ENCODE measurements around the gene KIF17.
A peak's percentile ranks its signal among the peaks of the same experiment; 100 is the strongest.

Gene KIF17

GRCh38 chr1:20661207-20662109 lies 56.3 kb downstream of the KIF17 start, which contains the start of gene DDOST:
TSS of gene DDOST (minus strand) at chr1:20661369. CDS start at chr1:20661350, 19 bp downstream.
- DNase-seq (ENCODE audit: low read depth in 2 of 2) = peak; percentile 91

DNA sequence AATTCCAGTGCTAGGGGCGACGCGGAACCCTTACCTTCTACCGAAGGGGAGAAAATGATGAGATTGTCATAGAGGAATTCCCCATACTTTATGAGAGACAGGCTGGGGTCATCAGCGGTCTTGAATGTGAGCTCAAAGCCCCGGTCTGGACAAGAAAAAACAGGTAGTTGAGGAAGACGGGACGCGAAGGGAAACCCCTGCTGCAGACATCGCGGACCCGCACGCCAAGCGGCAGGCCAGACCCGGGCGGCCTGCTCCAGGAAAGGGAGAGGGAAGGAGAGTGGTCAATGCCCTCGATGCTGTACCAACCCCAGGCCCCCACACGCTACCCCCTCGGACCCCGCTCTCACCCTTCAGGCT lies 57.0 kb downstream of the KIF17 start:
- no peak for DNase-seq (ENCODE audit: low read depth in 2 of 2)

- DNase-seq (ENCODE audit: low read depth in 2 of 2) = no peak
Measured at GRCh38 chr1:20660363-20660762, 57.4 kb downstream of the KIF17 start.

- no peak for DNase-seq (ENCODE audit: low read depth in 2 of 2)
Measured at GRCh38 chr1:20658166-20658915, 59.5 kb downstream of the KIF17 start.

GRCh38 chr1:20657024-20657423 lies 60.8 kb downstream of the KIF17 start:
- DNase-seq (ENCODE audit: low read depth in 2 of 2) = no peak

- DNase-seq (ENCODE audit: low read depth in 2 of 2) = no peak
Measured at GRCh38 chr1:20654104-20654690, 63.6 kb downstream of the KIF17 start.

GRCh38 chr1:20652300-20652699 lies 65.5 kb downstream of the KIF17 start:
- DNase-seq (ENCODE audit: low read depth in 2 of 2) = no peak

- DNase-seq (ENCODE audit: low read depth in 2 of 2) = no peak
Measured at GRCh38 chr1:20648946-20649345, 68.9 kb downstream of the KIF17 start.

GRCh38 chr1:20648438-20648837 lies 69.4 kb downstream of the KIF17 start:
- DNase-seq (ENCODE audit: low read depth in 2 of 2) = no peak

DNA sequence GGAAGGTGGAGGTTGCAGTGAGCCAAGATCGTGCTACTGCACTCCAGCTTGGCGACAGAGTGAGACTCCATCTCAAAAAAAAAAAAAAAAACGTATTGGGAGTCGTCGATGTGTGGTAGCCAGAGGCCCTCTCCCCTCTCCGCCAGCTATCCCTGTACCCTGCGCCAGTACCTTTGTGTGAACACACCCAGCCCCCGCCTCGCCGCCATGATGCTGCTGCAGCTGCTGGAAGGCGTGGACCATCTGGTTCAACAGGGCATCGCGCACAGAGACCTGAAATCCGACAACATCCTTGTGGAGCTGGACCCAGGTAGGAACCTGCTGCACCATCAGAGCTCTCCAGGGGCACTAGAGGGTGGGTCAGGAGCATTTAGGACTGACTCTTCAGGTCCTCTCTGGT lies 72.4 kb downstream of the KIF17 start:
- no peak for DNase-seq (ENCODE audit: low read depth in 2 of 2)

DNA sequence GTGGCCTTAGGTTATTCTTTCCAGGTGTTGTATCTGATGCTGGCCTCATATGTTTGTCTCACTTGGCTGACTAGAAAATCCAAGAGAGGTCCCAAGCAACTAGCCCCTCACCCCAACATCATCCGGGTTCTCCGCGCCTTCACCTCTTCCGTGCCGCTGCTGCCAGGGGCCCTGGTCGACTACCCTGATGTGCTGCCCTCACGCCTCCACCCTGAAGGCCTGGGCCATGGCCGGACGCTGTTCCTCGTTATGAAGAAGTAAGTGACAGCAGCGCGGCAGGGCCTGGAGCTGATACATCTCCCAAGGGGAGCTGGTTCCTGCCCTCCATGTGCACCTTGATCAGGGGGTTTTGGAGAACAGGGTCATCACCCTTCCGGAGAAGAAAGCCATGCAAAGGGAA lies 73.4 kb downstream of the KIF17 start:
- no peak for DNase-seq (ENCODE audit: low read depth in 2 of 2)

DNA sequence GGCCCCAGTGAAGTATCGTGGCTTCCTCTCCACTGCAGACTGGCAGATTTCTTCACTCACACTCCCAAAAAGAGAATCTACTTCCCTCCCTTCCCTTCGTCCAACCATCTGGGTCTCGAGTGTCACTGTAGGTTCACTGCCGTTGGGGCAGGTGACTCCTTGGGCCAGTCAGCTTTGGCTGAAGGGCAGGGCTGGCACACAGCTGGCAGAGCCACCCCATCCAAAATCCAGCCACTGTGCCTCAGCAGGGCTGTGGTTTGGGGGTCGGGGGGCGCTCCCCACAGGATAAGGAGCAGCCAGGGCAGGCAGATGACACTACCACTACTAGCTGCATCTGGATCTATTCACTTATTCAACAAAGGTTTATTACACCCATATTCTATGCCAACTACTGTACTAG lies 74.7 kb downstream of the KIF17 start:
- no peak for DNase-seq (ENCODE audit: low read depth in 2 of 2)

GRCh38 chr1:20641975-20642374 lies 75.8 kb downstream of the KIF17 start:
- DNase-seq (ENCODE audit: low read depth in 2 of 2) = no peak

DNA sequence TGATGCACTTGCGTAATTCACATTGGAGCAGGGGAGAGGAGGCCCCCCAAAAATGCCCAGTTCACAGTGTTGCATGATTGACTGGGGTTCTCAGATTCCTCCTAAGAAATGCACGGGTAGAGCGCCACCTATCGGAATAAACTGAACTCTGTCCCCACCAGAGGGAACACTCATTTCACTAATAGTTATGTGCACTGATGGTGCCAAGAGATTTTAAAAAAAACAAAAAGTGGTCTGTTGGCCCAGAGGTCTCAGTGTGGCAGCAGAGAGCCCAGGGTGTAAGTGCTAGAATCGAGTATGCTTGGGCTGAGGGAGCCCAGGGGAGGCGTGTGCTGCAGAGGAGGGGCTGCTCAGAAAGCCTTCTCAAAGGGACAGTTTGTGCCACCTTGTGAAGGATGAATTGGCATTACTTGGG lies 77.6 kb downstream of the KIF17 start:
- peak in 1 of 2 experiments; percentile 45 for DNase-seq (ENCODE audit: low read depth in 2 of 2)

- DNase-seq (ENCODE audit: low read depth in 2 of 2) = no peak
Measured at GRCh38 chr1:20636785-20637347, 80.9 kb downstream of the KIF17 start.

DNA sequence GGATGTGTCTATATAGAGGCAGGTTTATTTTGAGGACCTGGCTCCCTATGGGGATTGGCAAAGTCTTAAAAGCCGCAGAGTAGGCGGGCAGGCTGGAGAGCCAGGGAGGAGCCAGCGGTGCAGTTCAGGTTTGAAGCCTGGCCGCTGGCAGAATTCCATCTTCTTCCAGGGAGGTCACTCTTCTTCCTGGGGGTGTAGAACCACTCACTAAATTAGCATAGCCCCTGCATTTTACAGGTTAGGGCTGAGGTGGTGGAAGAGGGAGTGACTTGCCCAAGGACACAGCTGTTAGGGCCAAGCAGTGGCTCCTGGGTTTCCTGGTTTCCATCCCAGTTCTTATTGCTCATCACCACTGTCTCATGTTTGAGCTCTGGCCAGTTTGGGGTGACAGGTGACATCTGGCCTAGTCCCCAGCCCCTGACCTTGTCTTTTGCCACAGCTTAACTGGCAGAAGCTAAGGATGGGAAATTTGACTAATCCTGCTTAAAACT lies 83.2 kb downstream of the KIF17 start:
- DNase-seq (ENCODE audit: low read depth in 2 of 2) = no peak

GRCh38 chr1:20634065-20634593 lies 83.7 kb downstream of the KIF17 start:
- DNase-seq (ENCODE audit: low read depth in 2 of 2) = no peak

DNA sequence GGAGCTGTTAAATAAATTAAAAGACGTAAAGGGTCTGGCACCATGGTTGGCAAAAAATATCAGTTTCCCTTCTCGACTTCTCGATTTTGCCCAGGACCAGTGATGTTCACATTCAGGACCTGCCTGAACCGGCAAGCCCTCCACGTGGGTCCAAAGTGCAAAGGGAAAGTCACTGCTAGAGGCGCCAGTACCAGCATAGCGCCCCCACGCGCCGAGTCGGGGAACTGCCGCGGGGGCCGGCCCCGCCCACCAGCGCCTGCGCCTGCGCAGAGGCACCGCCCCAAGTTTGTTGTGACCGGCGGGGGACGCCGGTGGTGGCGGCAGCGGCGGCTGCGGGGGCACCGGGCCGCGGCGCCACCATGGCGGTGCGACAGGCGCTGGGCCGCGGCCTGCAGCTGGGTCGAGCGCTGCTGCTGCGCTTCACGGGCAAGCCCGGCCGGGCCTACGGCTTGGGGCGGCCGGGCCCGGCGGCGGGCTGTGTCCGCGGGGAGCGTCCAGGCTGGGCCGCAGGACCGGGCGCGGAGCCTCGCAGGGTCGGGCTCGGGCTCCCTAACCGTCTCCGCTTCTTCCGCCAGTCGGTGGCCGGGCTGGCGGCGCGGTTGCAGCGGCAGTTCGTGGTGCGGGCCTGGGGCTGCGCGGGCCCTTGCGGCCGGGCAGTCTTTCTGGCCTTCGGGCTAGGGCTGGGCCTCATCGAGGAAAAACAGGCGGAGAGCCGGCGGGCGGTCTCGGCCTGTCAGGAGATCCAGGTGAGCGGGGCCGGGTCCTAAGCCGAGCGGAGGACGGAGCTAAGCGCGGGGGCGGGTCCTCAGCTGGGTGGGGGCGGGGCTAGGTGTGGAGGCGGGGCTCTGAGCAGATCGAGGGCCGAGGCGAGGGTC lies 84.4 kb downstream of the KIF17 start, which contains the start of gene PINK1:
PINK1 (plus strand) TSS at position 269 of the 875 bp plus-strand sequence; CDS start at position 360, 91 bp downstream.
- peak; percentile 71 to 72 for DNase-seq (ENCODE audit: low read depth in 2 of 2)

DNA sequence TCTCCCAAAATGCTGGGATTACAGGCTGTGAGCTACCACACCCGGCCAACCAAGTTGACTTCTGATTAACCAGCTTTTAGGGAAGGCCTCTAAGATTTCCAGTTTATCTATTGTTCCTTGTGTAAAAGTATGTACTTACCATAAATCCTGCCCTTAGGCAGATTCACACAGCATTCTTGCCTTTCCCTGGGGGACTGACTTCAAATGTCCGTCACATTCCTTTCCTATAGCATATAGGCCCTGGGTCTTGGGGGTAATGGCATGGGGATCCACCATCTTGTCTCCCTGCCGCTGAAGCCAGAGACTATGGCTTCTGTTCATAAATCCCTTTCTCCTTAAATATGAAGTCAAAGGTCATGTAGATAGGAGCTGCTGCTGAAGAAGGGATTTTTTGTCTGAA lies 85.4 kb downstream of the KIF17 start:
- DNase-seq (ENCODE audit: low read depth in 2 of 2) = no peak

DNA sequence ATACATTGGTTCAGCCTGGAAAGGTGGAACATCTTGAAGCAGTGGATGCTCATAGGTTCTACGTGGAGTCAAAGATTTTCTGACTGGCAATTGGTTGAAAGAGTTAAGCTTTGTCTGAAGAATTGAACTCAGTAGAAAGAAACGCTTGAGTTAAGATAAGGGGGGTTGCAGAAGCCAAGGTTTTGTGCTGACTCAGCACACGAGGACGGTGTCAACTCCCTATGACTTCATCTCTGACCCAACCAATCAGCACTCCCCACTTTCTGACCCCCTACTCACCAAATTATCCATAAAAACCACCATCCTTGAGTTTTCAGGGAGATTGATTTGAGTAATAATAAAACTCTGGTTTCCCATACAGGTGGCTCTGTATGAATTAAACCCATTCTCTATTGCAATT lies 87.1 kb downstream of the KIF17 start:
- DNase-seq (ENCODE audit: low read depth in 2 of 2) = no peak

DNA sequence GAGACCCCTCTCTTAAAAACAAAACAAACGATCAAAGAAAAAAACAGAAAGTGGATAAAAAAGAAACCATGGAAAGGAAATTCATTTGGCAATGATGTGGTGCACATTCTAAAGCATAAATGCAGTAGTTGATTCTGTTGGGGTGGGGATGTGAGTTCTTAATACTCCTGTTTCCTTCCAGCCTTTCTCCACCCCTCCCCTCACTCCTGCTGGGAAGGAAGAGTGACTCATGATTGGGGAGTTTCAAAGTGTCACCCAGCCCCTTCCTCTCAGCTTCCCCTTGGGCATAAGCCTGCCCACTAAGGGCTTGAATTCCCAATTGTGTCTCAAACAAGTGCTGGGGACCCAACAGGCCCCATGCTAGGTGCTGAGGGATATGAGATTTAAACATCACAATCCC lies 91.3 kb downstream of the KIF17 start:
- no peak for DNase-seq (ENCODE audit: low read depth in 2 of 2)
